ENCODE measurements around the gene OTOG.

DNA sequence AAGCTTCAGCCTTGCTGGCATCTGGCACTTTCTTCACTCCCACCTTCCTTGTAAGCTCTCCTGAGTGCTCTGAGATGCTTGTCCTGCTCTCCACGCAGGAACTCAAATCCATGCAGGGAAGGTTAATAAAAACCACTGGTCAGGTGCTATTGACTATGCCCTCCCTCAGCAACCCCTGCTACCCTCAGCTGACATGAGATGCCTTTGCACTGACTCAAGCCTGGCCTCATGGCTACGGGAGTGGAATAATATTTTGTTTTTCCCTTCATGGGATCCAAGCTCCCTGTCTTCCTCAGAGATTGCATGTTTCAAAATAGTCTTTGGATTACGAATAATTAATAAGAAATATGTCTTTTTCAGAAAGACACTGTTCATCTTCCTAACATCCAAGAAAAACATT is 38.8 kb upstream of the OTOG start:
- TF ChIP-seq, protein P1, sequence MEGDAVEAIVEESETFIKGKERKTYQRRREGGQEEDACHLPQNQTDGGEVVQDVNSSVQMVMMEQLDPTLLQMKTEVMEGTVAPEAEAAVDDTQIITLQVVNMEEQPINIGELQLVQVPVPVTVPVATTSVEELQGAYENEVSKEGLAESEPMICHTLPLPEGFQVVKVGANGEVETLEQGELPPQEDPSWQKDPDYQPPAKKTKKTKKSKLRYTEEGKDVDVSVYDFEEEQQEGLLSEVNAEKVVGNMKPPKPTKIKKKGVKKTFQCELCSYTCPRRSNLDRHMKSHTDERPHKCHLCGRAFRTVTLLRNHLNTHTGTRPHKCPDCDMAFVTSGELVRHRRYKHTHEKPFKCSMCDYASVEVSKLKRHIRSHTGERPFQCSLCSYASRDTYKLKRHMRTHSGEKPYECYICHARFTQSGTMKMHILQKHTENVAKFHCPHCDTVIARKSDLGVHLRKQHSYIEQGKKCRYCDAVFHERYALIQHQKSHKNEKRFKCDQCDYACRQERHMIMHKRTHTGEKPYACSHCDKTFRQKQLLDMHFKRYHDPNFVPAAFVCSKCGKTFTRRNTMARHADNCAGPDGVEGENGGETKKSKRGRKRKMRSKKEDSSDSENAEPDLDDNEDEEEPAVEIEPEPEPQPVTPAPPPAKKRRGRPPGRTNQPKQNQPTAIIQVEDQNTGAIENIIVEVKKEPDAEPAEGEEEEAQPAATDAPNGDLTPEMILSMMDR (IDR thresholded peaks at IDR 0.05) = no peak
- no peak for TF ChIP-seq POLR2A (IDR thresholded peaks at IDR 0.05)

Measured in lower leg skin (tissue), 3 donors.